ENCODE measurements around the gene VPS25.
A peak's percentile ranks its signal among the peaks of the same experiment; 100 is the strongest.

The VPS25 gene

DNA sequence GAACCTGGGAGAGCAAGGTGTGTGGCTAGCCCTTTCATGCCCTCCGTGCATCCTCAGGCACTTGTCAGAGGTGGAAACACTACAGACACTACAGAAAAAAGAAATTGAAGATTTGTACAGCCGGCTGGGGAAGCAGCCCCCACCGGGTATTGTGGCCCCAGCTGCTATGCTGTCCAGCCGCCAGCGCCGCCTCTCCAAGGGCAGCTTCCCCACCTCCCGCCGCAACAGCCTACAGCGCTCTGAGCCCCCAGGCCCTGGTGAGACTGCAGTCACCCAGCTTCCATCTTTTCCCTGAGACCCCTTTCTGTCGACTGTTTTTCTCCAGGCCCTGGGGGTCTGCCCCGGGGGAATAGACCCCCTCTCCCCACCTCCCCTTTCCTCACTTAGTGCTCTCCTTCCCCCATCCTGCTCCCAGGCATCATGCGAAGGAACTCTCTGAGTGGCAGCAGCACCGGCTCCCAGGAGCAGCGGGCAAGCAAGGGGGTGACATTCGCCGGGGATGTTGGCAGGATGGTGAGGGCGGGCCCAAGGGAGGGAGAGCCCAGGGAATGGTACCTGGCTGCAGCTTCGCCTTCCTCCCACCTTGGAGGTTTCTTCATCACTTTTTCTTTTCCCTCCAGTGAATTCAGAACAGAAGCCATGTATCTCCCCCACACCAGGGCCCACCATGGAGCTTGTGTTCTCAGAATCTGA lies 23.0 kb downstream of the VPS25 start:
- Histone ChIP-seq H3K9ac (ENCODE audit: low read depth, low read length) (no peak overlapping the region), H3K4me3 (ENCODE audit: low read length) (no peak overlapping the region)
- 96% methylated on average over 18 of the region's 18 CpGs for WGBS

DNA sequence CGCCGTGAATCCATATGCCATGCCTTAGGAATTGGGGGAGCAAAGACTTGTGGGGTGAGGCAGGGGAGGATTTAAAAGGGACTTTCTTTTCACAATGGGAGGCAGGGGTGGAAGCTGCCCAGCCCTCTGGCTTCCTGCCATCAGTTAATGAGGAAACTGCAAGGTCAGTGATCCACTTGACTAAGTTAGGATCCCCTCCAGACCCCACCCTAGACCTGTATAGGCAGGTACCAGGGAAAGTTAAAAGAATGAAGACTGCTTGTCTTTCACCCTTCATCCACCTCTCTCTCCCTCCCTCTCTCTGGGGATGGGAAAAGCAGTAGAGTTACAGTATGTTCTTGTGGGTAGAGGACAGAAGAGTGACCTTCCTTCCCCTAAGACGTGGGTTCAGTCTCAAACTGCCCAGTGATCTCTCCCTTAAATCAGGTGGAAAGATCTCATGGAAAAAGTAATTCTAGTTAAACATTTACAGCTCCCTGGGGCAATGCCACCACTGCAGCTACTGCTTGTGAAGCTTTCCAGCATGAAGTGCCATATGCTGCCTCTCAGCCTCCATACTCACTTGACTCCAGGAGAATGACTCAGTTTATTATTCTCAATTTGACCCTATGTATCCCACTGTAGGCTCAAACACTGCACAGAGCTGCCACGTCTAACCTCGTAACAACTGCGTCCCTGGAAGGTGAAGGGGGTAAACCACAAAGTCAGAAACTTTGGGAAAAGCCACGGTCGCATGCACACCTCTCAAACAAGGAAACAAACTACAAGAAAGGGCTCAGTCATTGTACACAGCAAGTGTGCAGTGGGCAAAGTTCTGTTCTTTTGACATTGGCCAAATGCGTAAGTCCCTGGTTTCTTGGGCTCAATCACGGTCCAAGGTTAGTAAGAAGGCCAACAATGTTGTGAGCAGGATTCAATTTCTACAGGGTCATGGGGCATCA lies 24.1 kb downstream of the VPS25 start:
- no peaks in the 10 kb centered on the region for H3K9me3 ChIP-seq (ENCODE audit: insufficient read depth, low read depth, low read length)
- 96% methylated on average over 9 of the region's 10 CpGs for WGBS
- H3K4me1 ChIP-seq (ENCODE audit: insufficient read depth, low read length) = peaks cover 3% of the 10 kb centered on the region; the same call in 1 of the 2 replicates
- H3K9ac ChIP-seq (ENCODE audit: low read depth, low read length) = peak overlapping the region; percentile 90; the same call in 1 of the 2 replicates
- H3K36me3 ChIP-seq (ENCODE audit: insufficient read depth, low read length) = peaks cover 15% of the 10 kb centered on the region; the same call in 1 of the 2 replicates
- peak overlapping the region; percentile 95 for H3K4me3 ChIP-seq (ENCODE audit: low read length)
- no peak overlapping the region for H3K27ac ChIP-seq (ENCODE audit: low read depth, low read length)
- H3K27me3 ChIP-seq (ENCODE audit: insufficient read depth, low read length) = peaks cover 24% of the 10 kb centered on the region

More for the DNA sequence above, 23.0 kb downstream of the VPS25 start:
- H3K4me1 ChIP-seq (ENCODE audit: insufficient read depth, low read length) = peaks cover 3% of the 10 kb centered on the region; the same call in 1 of the 2 replicates
- H3K36me3 ChIP-seq (ENCODE audit: insufficient read depth, low read length) = peaks cover 15% of the 10 kb centered on the region; the same call in 1 of the 2 replicates
- no peaks in the 10 kb centered on the region for H3K9me3 ChIP-seq (ENCODE audit: insufficient read depth, low read depth, low read length)
- H3K27me3 ChIP-seq (ENCODE audit: insufficient read depth, low read length) = peaks cover 17% of the 10 kb centered on the region
- no peak overlapping the region for H3K27ac ChIP-seq (ENCODE audit: low read depth, low read length)

GRCh38 chr17:42798011-42798382 lies 24.7 kb downstream of the VPS25 start:
- Histone ChIP-seq H3K4me1 (ENCODE audit: insufficient read depth, low read length) (peaks cover 3% of the 10 kb centered on the region; the same call in 1 of the 2 replicates), H3K36me3 (ENCODE audit: insufficient read depth, low read length) (peaks cover 15% of the 10 kb centered on the region; the same call in 1 of the 2 replicates), H3K4me3 (ENCODE audit: low read length) (peak overlapping the region; percentile 95), H3K9me3 (ENCODE audit: insufficient read depth, low read depth, low read length) (no peaks in the 10 kb centered on the region), H3K27me3 (ENCODE audit: insufficient read depth, low read length) (peaks cover 24% of the 10 kb centered on the region), H3K9ac (ENCODE audit: low read depth, low read length) (peak overlapping the region; percentile 90), H3K27ac (ENCODE audit: low read depth, low read length) (no peak overlapping the region)
- WGBS = 38% methylated on average over 10 of the region's 10 CpGs

DNA sequence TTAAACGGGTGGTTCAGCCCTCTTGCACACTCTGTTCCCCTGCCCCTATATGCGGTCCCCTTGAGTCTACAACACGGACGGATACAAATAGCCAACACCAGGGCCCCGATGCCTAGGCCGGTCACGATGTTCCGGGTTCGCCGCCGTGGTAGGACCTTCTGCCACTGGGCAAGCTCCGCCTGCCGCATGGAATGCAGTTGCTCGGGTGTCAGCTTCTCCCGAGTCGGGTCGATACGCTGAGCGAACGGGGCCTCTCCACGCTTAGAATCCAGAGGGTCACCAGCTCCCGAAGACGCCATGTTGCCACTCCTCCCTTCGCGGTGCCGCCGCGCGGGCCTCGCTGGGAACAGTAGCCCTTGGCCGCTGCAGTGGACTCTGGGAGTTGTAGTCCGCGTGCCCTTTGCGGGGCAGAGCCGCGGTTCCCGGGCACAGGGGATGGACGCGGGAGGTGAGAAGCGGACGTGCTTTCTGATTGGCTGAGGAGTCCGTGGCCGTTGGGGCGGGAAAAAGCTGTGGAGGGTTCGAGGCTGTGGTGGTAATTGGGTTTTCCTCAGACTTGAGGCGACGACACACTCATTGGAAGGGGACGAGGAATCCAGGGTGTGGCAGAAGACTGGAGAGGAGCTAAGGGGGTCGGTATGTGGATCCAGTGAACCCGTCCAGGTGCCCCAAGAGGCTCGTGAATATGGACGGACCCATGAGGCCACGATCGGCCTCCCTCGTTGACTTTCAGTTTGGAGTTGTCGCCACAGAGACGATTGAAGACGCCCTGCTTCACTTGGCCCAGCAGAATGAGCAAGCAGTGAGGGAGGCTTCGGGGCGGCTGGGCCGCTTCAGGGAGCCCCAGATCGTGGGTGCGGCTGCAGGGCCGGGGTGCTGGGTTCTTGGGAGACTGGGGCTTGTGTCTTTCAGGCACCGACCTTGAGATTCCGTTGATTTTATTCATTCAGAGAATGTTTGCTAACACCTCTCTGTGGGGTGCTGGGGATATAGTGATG lies 25.4 kb downstream of the VPS25 start, which contains the start of the genes CNTD1 and COA3:
Gene CNTD1 (plus strand): TSS at position 479 of the 998 bp plus-strand sequence. CDS start 207 bp downstream, at position 686.
Gene COA3 (minus strand): TSS at position 322 of the 998 bp plus-strand sequence. CDS start 23 bp downstream, at position 299.
- H3K27ac ChIP-seq (ENCODE audit: low read depth, low read length) = no peak within 1 kb of the TSS

DNA sequence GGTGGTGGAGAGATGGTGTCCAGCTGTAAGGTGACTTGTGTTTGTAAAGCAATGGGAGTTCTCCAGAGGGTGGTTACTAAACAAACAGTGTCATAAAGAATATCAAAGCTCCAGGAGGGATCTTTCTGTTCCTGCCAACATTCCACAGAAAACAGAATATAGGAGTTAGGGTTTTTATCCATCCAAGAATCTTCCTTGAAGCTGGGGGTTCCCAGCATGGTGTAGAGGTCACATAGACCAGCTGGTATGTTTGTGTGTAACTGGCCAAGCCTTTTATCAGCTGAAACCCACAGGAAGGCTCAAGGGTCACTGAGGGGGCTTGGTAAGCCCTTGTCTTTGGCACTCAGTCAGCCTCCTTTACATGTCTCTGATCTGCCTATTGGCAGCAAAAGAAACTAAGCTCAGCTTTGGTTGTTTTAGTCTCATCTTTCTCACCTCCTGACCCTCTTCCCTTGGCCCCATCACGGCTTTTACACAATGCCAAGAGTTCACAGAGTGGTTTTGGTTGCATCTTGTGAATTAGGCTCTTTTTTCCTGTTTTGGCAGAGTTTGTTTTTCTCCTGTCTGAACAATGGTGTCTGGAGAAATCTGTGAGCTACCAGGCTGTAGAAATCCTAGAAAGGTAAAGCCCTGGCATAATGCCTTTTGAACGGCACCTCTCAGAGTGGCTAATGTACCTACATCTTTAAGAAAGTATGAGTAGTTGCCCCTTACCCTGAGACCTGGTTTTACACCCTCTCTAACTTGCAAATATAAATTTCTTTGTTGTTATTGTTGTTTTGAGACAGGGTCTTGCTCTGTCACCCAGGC lies 30.0 kb downstream of the VPS25 start:
- H3K36me3 ChIP-seq (ENCODE audit: insufficient read depth, low read length) = no peaks in the 10 kb centered on the region
- no peak overlapping the region for H3K4me3 ChIP-seq (ENCODE audit: low read length)
- 95% methylated on average over 2 of the region's 2 CpGs for WGBS
- no peaks in the 10 kb centered on the region for H3K4me1 ChIP-seq (ENCODE audit: insufficient read depth, low read length)
- peaks cover 24% of the 10 kb centered on the region for H3K27me3 ChIP-seq (ENCODE audit: insufficient read depth, low read length)
- H3K27ac ChIP-seq (ENCODE audit: low read depth, low read length) = peak overlapping the region; percentile 52; the same call in 1 of the 2 replicates
- H3K9me3 ChIP-seq (ENCODE audit: insufficient read depth, low read depth, low read length) = no peaks in the 10 kb centered on the region
- no peak overlapping the region for H3K9ac ChIP-seq (ENCODE audit: low read depth, low read length)

More for the DNA sequence above, 25.4 kb downstream of the VPS25 start, which contains the start of the genes CNTD1 and COA3:
- Histone ChIP-seq H3K9ac (ENCODE audit: low read depth, low read length) (peak within 1 kb of the TSS; percentile 90), H3K4me3 (ENCODE audit: low read length) (peak within 1 kb of the TSS; percentile 95), H3K4me1 (ENCODE audit: insufficient read depth, low read length) (peaks cover 3% of the 10 kb centered on the region; the same call in 1 of the 2 replicates), H3K27me3 (ENCODE audit: insufficient read depth, low read length) (peaks cover 24% of the 10 kb centered on the region), H3K36me3 (ENCODE audit: insufficient read depth, low read length) (peaks cover 15% of the 10 kb centered on the region; the same call in 1 of the 2 replicates), H3K9me3 (ENCODE audit: insufficient read depth, low read depth, low read length) (no peaks in the 10 kb centered on the region)
- 29% methylated on average over 66 of the region's 66 CpGs for WGBS

DNA sequence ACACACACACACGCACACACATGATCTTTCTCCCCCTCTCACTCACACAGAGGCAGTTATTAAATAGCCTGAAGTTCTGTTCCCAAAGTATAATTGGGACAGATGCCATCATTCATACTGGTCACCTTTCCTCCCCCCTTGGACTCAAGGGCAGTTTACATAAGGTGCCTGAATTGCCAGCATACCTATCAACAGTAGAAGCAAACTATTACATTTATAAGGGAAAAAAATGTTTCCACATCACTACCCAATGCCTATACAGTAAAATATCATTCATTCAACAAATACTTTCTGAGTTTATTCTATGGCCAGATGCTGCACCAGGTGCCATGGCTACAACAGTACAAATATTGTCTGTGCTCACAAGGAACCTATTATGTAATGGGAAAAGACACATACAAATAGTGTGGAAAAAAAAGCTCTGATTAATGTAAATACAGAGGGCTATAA lies 31.7 kb downstream of the VPS25 start:
- H3K36me3 ChIP-seq (ENCODE audit: insufficient read depth, low read length) = peaks cover 11% of the 10 kb centered on the region; the same call in 1 of the 2 replicates
- H3K9ac ChIP-seq (ENCODE audit: low read depth, low read length) = no peak overlapping the region
- H3K9me3 ChIP-seq (ENCODE audit: insufficient read depth, low read depth, low read length) = no peaks in the 10 kb centered on the region
- H3K27me3 ChIP-seq (ENCODE audit: insufficient read depth, low read length) = peaks cover 16% of the 10 kb centered on the region
- no peak overlapping the region for H3K27ac ChIP-seq (ENCODE audit: low read depth, low read length)
- no peak overlapping the region for H3K4me3 ChIP-seq (ENCODE audit: low read length)
- WGBS = 93% methylated on average over 1 of the region's 1 CpG
- no peaks in the 10 kb centered on the region for H3K4me1 ChIP-seq (ENCODE audit: insufficient read depth, low read length)

GRCh38 chr17:42806249-42806648 lies 33.0 kb downstream of the VPS25 start:
- Histone ChIP-seq H3K4me3 (ENCODE audit: low read length) (no peak overlapping the region), H3K27me3 (ENCODE audit: insufficient read depth, low read length) (peaks cover 7% of the 10 kb centered on the region; the same call in 1 of the 2 replicates), H3K4me1 (ENCODE audit: insufficient read depth, low read length) (no peaks in the 10 kb centered on the region), H3K9ac (ENCODE audit: low read depth, low read length) (no peak overlapping the region), H3K36me3 (ENCODE audit: insufficient read depth, low read length) (peaks cover 24% of the 10 kb centered on the region), H3K27ac (ENCODE audit: low read depth, low read length) (no peak overlapping the region), H3K9me3 (ENCODE audit: insufficient read depth, low read depth, low read length) (no peaks in the 10 kb centered on the region)
- 93% methylated on average over 1 of the region's 1 CpG for WGBS

DNA sequence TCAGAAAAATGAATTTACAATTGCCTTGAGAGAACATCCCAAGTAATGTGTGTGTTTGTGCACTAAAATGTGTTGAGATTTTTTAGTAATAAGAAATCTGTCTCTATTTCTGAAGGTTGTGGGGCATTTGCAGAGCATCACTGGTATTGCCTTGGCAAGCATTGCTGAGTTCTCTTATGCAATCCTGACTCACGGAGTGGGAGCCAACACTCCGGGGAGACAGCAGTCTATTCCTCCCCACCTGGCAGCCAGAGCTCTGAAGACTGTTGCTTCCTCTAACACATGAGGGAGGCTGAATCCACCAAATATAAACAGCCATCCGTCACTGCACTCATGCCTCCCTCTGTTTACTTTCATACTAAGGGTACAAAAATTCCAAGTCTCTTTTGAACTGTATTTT lies 36.0 kb downstream of the VPS25 start:
- Histone ChIP-seq H3K4me3 (ENCODE audit: low read length) (no peak overlapping the region), H3K4me1 (ENCODE audit: insufficient read depth, low read length) (no peaks in the 10 kb centered on the region), H3K9ac (ENCODE audit: low read depth, low read length) (no peak overlapping the region), H3K36me3 (ENCODE audit: insufficient read depth, low read length) (peaks cover 44% of the 10 kb centered on the region), H3K27me3 (ENCODE audit: insufficient read depth, low read length) (no peaks in the 10 kb centered on the region), H3K27ac (ENCODE audit: low read depth, low read length) (no peak overlapping the region), H3K9me3 (ENCODE audit: insufficient read depth, low read depth, low read length) (no peaks in the 10 kb centered on the region)
- 83% methylated on average over 3 of the region's 3 CpGs for WGBS

GRCh38 chr17:42814633-42815399 lies 41.6 kb downstream of the VPS25 start:
- Histone ChIP-seq H3K9ac (ENCODE audit: low read depth, low read length) (no peak overlapping the region), H3K27ac (ENCODE audit: low read depth, low read length) (no peak overlapping the region), H3K36me3 (ENCODE audit: insufficient read depth, low read length) (peaks cover 88% of the 10 kb centered on the region), H3K4me3 (ENCODE audit: low read length) (no peak overlapping the region), H3K27me3 (ENCODE audit: insufficient read depth, low read length) (no peaks in the 10 kb centered on the region), H3K4me1 (ENCODE audit: insufficient read depth, low read length) (no peaks in the 10 kb centered on the region), H3K9me3 (ENCODE audit: insufficient read depth, low read depth, low read length) (no peaks in the 10 kb centered on the region)
- WGBS = 90% methylated on average over 8 of the region's 8 CpGs
